Hepatocyte (in vitro differentiated cells): Measurements from ENCODE around the gene NGEF. TPM values are rescaled to one million over a fixed set of nuclear protein-coding genes. Genes with fewer than 3 reads are reported as not detected.

ENCODE experiments used
- DNase-seq: peaks from one replicate; pipeline ENCODE4 v3.0.0-alpha.2; 2016; ENCODE audit warnings: low spot score
- H2AFZ ChIP-seq: fragments of 200-600 bp; sonication (generic); 2 replicates; pipeline ENCODE4 v1.6.0; 2016; ENCODE audit warnings: antibody characterized with exemption, mild to moderate bottlenecking
- H3K27ac ChIP-seq: fragments of 200-600 bp; sonication (generic); 2 replicates; pipeline ENCODE4 v1.5.1; 2016; ENCODE audit warnings: mild to moderate bottlenecking
- H3K27me3 ChIP-seq: fragments of 200-600 bp; sonication (generic); 2 replicates; pipeline ENCODE4 v1.6.1; 2016
- H3K36me3 ChIP-seq: fragments of 200-600 bp; sonication (generic); replicated peaks from 2 replicates; pipeline ENCODE4 v1.5.1; 2016; ENCODE audit warnings: low read depth; ENCODE audit not compliant: insufficient read depth
- H3K4me1 ChIP-seq: fragments of 200-600 bp; sonication (generic); 2 replicates; pipeline ENCODE4 v1.5.1; 2016; ENCODE audit warnings: mild to moderate bottlenecking, moderate library complexity; ENCODE audit not compliant: insufficient read depth
- H3K4me2 ChIP-seq: fragments of 200-600 bp; sonication (generic); 2 replicates; pipeline ENCODE4 v1.6.0; 2016
- H3K4me3 ChIP-seq: fragments of 200-600 bp; sonication (generic); 2 replicates; pipeline ENCODE4 v1.5.1; 2016; ENCODE audit warnings: mild to moderate bottlenecking
- H3K79me2 ChIP-seq: fragments of 200-600 bp; sonication (generic); 2 replicates; pipeline ENCODE4 v1.6.0; 2017; ENCODE audit warnings: mild to moderate bottlenecking
- H3K9me2 ChIP-seq: fragments of 200-600 bp; sonication (generic); replicated peaks from 2 replicates; pipeline ENCODE4 v1.6.0; 2017; ENCODE audit warnings: mild to moderate bottlenecking; ENCODE audit not compliant: insufficient read depth
- H3K9me3 ChIP-seq: fragments of 200-600 bp; sonication (generic); 2 replicates; pipeline ENCODE4 v1.5.1; 2016; ENCODE audit warnings: low read depth, mild to moderate bottlenecking
- H4K20me1 ChIP-seq: fragments of 200-600 bp; sonication (generic); 2 replicates; pipeline ENCODE4 v1.6.0; 2016; ENCODE audit warnings: mild to moderate bottlenecking; ENCODE audit not compliant: insufficient read depth, poor library complexity, severe bottlenecking
- CTCF ChIP-seq: fragments of 200-600 bp; sonication (generic); IDR thresholded peaks from 2 replicates; pipeline ENCODE4 v1.5.1; 2016; ENCODE audit warnings: antibody characterized with exemption, mild to moderate bottlenecking; ENCODE audit not compliant: poor library complexity
- EZH2 ChIP-seq: fragments of 200-600 bp; sonication (generic); IDR thresholded peaks from 2 replicates; pipeline ENCODE4 v1.6.1; 2016; ENCODE audit warnings: antibody characterized with exemption, mild to moderate bottlenecking, borderline replicate concordance
- EZH2phosphoT487 ChIP-seq: fragments of 200-600 bp; sonication (generic); IDR thresholded peaks from one replicate; pipeline ENCODE4 v1.6.1; 2018; ENCODE audit warnings: antibody characterized with exemption, mild to moderate bottlenecking, low read depth, moderate library complexity; ENCODE audit not compliant: unreplicated experiment, severe bottlenecking
- WGBS: methylation state at CpG from one replicate; pipeline ENCODE4 v1.1.6; 2016; ENCODE audit warnings: low lambda C conversion rate; ENCODE audit errors: missing lambda C conversion rate; 5-methylcytosine and 5-hydroxymethylcytosine counted together
- polyA plus RNA-seq: library from polyadenylated mRNA; unstranded; fragments of >200 nt; fragmentation: Nextera tagmentation; extraction: Ambion mirVana; gene quantifications from 2 replicates; pipeline ENCODE4 v1.2.1, GENCODE V29; 2016
- total RNA-seq: library from RNA; depleted of rRNA; stranded (reverse); fragments of >200 nt; gene quantifications from 2 replicates; pipeline ENCODE4 v1.2.3, GENCODE V29; 2014

The NGEF gene
- total and polyA plus RNA-seq, 2 experiments from 2014 or later: 2.2 to 3.2 TPM

GRCh38 chr2:233007739-233008138, 5.3 kb downstream of the NGEF start:
- no peaks in the 10 kb centered on the region for H3K27me3 ChIP-seq
- H2AFZ ChIP-seq: no peak overlapping the region
- no peaks in the 10 kb centered on the region for H3K4me1 ChIP-seq
- H3K4me2 ChIP-seq: no peak overlapping the region
- H3K4me3 ChIP-seq: no peak overlapping the region
- H3K9me2 ChIP-seq: no peaks in the 10 kb centered on the region
- WGBS: 73% methylated on average over 3 of the region's 3 CpGs
- DNase-seq: no peak
- no peaks in the 10 kb centered on the region for H3K36me3 ChIP-seq
- H3K9me3 ChIP-seq: no peaks in the 10 kb centered on the region
- no peaks in the 10 kb centered on the region for H3K79me2 ChIP-seq
- no peak overlapping the region for H3K27ac ChIP-seq
- TF ChIP-seq EZH2: no peak
- no peak for TF ChIP-seq EZH2phosphoT487
- no peak for TF ChIP-seq CTCF
- no peaks in the 10 kb centered on the region for H4K20me1 ChIP-seq

GRCh38 chr2:233007270-233007669, 5.8 kb downstream of the NGEF start:
- WGBS: 79% methylated on average over 7 of the region's 7 CpGs
- no peak overlapping the region for H3K4me2 ChIP-seq
- no peaks in the 10 kb centered on the region for H3K4me1 ChIP-seq
- no peaks in the 10 kb centered on the region for H3K27me3 ChIP-seq
- H3K36me3 ChIP-seq: no peaks in the 10 kb centered on the region
- H3K79me2 ChIP-seq: no peaks in the 10 kb centered on the region
- H3K9me3 ChIP-seq: no peaks in the 10 kb centered on the region
- H3K4me3 ChIP-seq: no peak overlapping the region
- no peak overlapping the region for H3K27ac ChIP-seq
- TF ChIP-seq EZH2 (no peak), EZH2phosphoT487 (no peak), CTCF (no peak)
- H2AFZ ChIP-seq: no peak overlapping the region
- DNase-seq: no peak
- H4K20me1 ChIP-seq: no peaks in the 10 kb centered on the region
- H3K9me2 ChIP-seq: no peaks in the 10 kb centered on the region

- no peaks in the 10 kb centered on the region for H3K27me3 ChIP-seq
- no peak for DNase-seq
- H2AFZ ChIP-seq: no peak overlapping the region
- H3K9me2 ChIP-seq: no peaks in the 10 kb centered on the region
- H3K4me1 ChIP-seq: no peaks in the 10 kb centered on the region
- H3K9me3 ChIP-seq: no peaks in the 10 kb centered on the region
- H3K4me3 ChIP-seq: no peak overlapping the region
- H4K20me1 ChIP-seq: no peaks in the 10 kb centered on the region
- no peak for TF ChIP-seq CTCF
- TF ChIP-seq EZH2phosphoT487: no peak
- TF ChIP-seq EZH2: no peak
- no peak overlapping the region for H3K27ac ChIP-seq
- H3K36me3 ChIP-seq: no peaks in the 10 kb centered on the region
- H3K4me2 ChIP-seq: no peak overlapping the region
- 94% methylated on average over 6 of the region's 6 CpGs for WGBS
- H3K79me2 ChIP-seq: no peaks in the 10 kb centered on the region
These were observed 6.4 kb downstream of the NGEF start for GRCh38 chr2:233006648-233007047.

- no peak for DNase-seq
- Histone ChIP-seq H4K20me1 (no peaks in the 10 kb centered on the region), H3K4me2 (no peak overlapping the region), H3K4me1 (no peaks in the 10 kb centered on the region), H3K27ac (no peak overlapping the region), H3K9me3 (no peaks in the 10 kb centered on the region), H3K36me3 (no peaks in the 10 kb centered on the region), H2AFZ (no peak overlapping the region), H3K79me2 (no peaks in the 10 kb centered on the region), H3K9me2 (no peaks in the 10 kb centered on the region), H3K27me3 (no peaks in the 10 kb centered on the region), H3K4me3 (no peak overlapping the region)
- WGBS: 92% methylated on average over 6 of the region's 6 CpGs
- TF ChIP-seq EZH2: no peak
These were observed 8.0 kb downstream of the NGEF start for GRCh38 chr2:233005096-233005495.
